SU-DHL-6 (cell line): ENCODE measurements around the gene PSEN1.

Experiments used
- H2AFZ ChIP-seq: fragments of 200-600 bp; sonication (generic); 2 replicates; pipeline ENCODE4 v1.6.1; 2014; ENCODE audit warnings: low read depth, mild to moderate bottlenecking, moderate library complexity, mixed read lengths, antibody characterized with exemption, low read length; ENCODE audit not compliant: severe bottlenecking
- H3F3A ChIP-seq: fragments of 200-600 bp; shearing (Covaris generic); 2 replicates; pipeline ENCODE4 v1.6.0; 2016; ENCODE audit warnings: antibody characterized with exemption, mild to moderate bottlenecking; ENCODE audit not compliant: insufficient read depth
- H3K27ac ChIP-seq: fragments of 200-600 bp; sonication (generic); 2 replicates; pipeline ENCODE4 v1.5.1; 2016; ENCODE audit warnings: low read depth, mild to moderate bottlenecking, low read length, moderate library complexity, mixed read lengths
- H3K27me3 ChIP-seq: fragments of 200-600 bp; sonication (generic), shearing (Covaris generic); 2 replicates; pipeline ENCODE4 v1.6.0; 2014; ENCODE audit warnings: mild to moderate bottlenecking, low read length
- H3K36me3 ChIP-seq: fragments of 200-600 bp; sonication (generic); 2 replicates; pipeline ENCODE4 v1.6.1; 2014; ENCODE audit warnings: mild to moderate bottlenecking, low read length, mixed read lengths
- H3K4me2 ChIP-seq: fragments of 300-600, 200-600 bp; shearing (Covaris generic), sonication (generic); 2 replicates; pipeline ENCODE4 v1.6.0; 2014; ENCODE audit warnings: low read length, low read depth, mild to moderate bottlenecking; ENCODE audit not compliant: poor library complexity, severe bottlenecking
- H3K4me3 ChIP-seq: fragments of 200-600 bp; sonication (generic); 2 replicates; pipeline ENCODE4 v1.5.1; 2014; ENCODE audit warnings: antibody characterized with exemption, low read length, mild to moderate bottlenecking, mixed read lengths; ENCODE audit not compliant: insufficient read depth, poor library complexity, severe bottlenecking
- H3K79me2 ChIP-seq: fragments of 200-600 bp; sonication (generic); 2 replicates; pipeline ENCODE4 v1.6.1; 2014; ENCODE audit warnings: mild to moderate bottlenecking, low read length, moderate library complexity; ENCODE audit not compliant: insufficient read depth
- H3K9ac ChIP-seq: fragments of 200-600 bp; sonication (generic); 2 replicates; pipeline ENCODE4 v1.7.0; 2014; ENCODE audit warnings: mild to moderate bottlenecking, low read length
- H3K9me2 ChIP-seq: fragments of 200-600 bp; sonication (generic); replicated peaks from 2 replicates; pipeline ENCODE4 v1.6.1; 2014; ENCODE audit warnings: low read length; ENCODE audit not compliant: insufficient read depth
- H3K9me3 ChIP-seq: fragments of 200-600 bp; sonication (generic); 2 replicates; pipeline ENCODE4 v1.6.1; 2014; ENCODE audit warnings: low read length, mixed read lengths; ENCODE audit not compliant: insufficient read depth
- H4K20me1 ChIP-seq: fragments of 200-600 bp; sonication (generic); 2 replicates; pipeline ENCODE4 v1.6.1; 2014; ENCODE audit warnings: low read depth, mild to moderate bottlenecking, antibody characterized with exemption, low read length, moderate library complexity, mixed read lengths
- CTCF ChIP-seq: fragments of 200-600 bp; sonication (generic); IDR thresholded peaks from one replicate; pipeline ENCODE4 v1.5.1; 2017; ENCODE audit warnings: antibody characterized with exemption, mild to moderate bottlenecking, low read length, moderate library complexity; ENCODE audit not compliant: insufficient read depth, poor library complexity, severe bottlenecking
- EZH2phosphoT487 ChIP-seq: fragments of 200-600 bp; sonication (generic), shearing (Covaris generic); conservative IDR thresholded peaks from 2 replicates; pipeline ENCODE4 v1.6.1; 2018; ENCODE audit warnings: mild to moderate bottlenecking, antibody characterized with exemption, low read length, moderate library complexity, mixed read lengths

PSEN1 gene

GRCh38 chr14:73272393-73272792 is 136.1 kb downstream of the PSEN1 start:
- Histone ChIP-seq H3K4me3 (no peak overlapping the region), H3F3A (no peaks in the 10 kb centered on the region), H4K20me1 (no peaks in the 10 kb centered on the region), H3K27me3 (no peaks in the 10 kb centered on the region), H3K4me2 (no peak overlapping the region), H3K36me3 (no peaks in the 10 kb centered on the region), H2AFZ (no peak overlapping the region), H3K79me2 (no peaks in the 10 kb centered on the region), H3K9ac (no peak overlapping the region), H3K27ac (no peak overlapping the region), H3K9me3 (no peaks in the 10 kb centered on the region), H3K9me2 (no peaks in the 10 kb centered on the region)
- TF ChIP-seq EZH2phosphoT487 (no peak), CTCF (no peak)
